GM12878 (cell line): ENCODE results near the gene TNIP2. TPM values are rescaled to one million over a fixed set of nuclear protein-coding genes. Genes with fewer than 3 reads are reported as not detected.

Source experiments
- CBFB ChIP-seq: IDR thresholded peaks from 2 replicates; pipeline ENCODE4 v1.6.1; 2016; ENCODE audit warnings: antibody characterized with exemption, low read depth
- CHD4 ChIP-seq: fragments of 200-600 bp; sonication (generic); IDR thresholded peaks from 2 replicates; pipeline ENCODE4 v1.6.1; 2016; ENCODE audit warnings: mild to moderate bottlenecking
- EGR1 ChIP-seq, 2 experiments: IDR thresholded peaks; 1 replicate in 1 of 2; 2 replicates in 1 of 2; pipeline ENCODE4 v1.6.1; 2011 to 2012; ENCODE audit warnings: low read depth in 2 of 2, low read length in 2 of 2, borderline replicate concordance in 1 of 2, mild to moderate bottlenecking in 1 of 2, moderate library complexity in 1 of 2
- EZH2 ChIP-seq: IDR thresholded peaks from 2 replicates; pipeline ENCODE4 v1.6.1; 2012; ENCODE audit warnings: low read depth, mild to moderate bottlenecking, control low read depth, inconsistent platforms, low read length, borderline replicate concordance; ENCODE audit not compliant: control insufficient read depth
- HCFC1 ChIP-seq: fragments of 150-350 bp; IDR thresholded peaks from 2 replicates; pipeline ENCODE4 v1.6.1; 2014; ENCODE audit warnings: low read length
- IKZF1 ChIP-seq: fragments of 450-650 bp; conservative IDR thresholded peaks from 2 replicates; pipeline ENCODE4 v1.6.1; 2017; ENCODE audit warnings: antibody characterized with exemption, mild to moderate bottlenecking
- IRF4 ChIP-seq: IDR thresholded peaks from 2 replicates; pipeline ENCODE4 v1.6.1; 2011; ENCODE audit warnings: low read depth, low read length
- LARP7 ChIP-seq: fragments of 450-650 bp; IDR thresholded peaks from 2 replicates; pipeline ENCODE4 v1.6.1; 2017; ENCODE audit warnings: mild to moderate bottlenecking
- MYB ChIP-seq: fragments of 150-350 bp; IDR thresholded peaks from 2 replicates; pipeline ENCODE4 v1.6.1; 2014; ENCODE audit warnings: mild to moderate bottlenecking, low read depth, low read length, borderline replicate concordance
- NFIC ChIP-seq: IDR thresholded peaks from 2 replicates; pipeline ENCODE4 v1.6.1; 2012; ENCODE audit warnings: low read depth, mild to moderate bottlenecking, inconsistent platforms, low read length, moderate library complexity
- POLR2AphosphoS2 ChIP-seq: IDR thresholded peaks from 2 replicates; pipeline ENCODE4 v1.6.1; 2011; ENCODE audit warnings: low read depth, mild to moderate bottlenecking, low read length, improper control_type of control experiment, moderate library complexity
- POU2F2 ChIP-seq: IDR thresholded peaks from 3 replicates; pipeline ENCODE4 v1.6.1; 2011; ENCODE audit warnings: low read depth, mild to moderate bottlenecking, low read length, borderline replicate concordance
- RELA ChIP-seq: fragments of 450-650 bp; IDR thresholded peaks from 2 replicates; pipeline ENCODE4 v1.8.0; 2014; ENCODE audit warnings: borderline replicate concordance; ENCODE audit not compliant: partially characterized antibody
- SIN3A ChIP-seq: IDR thresholded peaks from 2 replicates; pipeline ENCODE4 v1.6.1; 2012; ENCODE audit warnings: low read depth, low read length, improper control_type of control experiment
- SMAD5 ChIP-seq: IDR thresholded peaks from 2 replicates; pipeline ENCODE4 v1.6.1; 2016; ENCODE audit warnings: antibody characterized with exemption, low read depth
- SP1 ChIP-seq: IDR thresholded peaks from one replicate; pipeline ENCODE4 v1.6.1; 2011; ENCODE audit warnings: low read depth, low read length
- STAT3 ChIP-seq: IDR thresholded peaks from 2 replicates; pipeline ENCODE4 v1.6.1; 2011; ENCODE audit warnings: low read depth, low read length, improper control_type of control experiment
- TAF1 ChIP-seq: IDR thresholded peaks from 2 replicates; pipeline ENCODE4 v1.6.1; 2011; ENCODE audit warnings: mild to moderate bottlenecking, low read depth, low read length, borderline replicate concordance
- TCF3 ChIP-seq: IDR thresholded peaks from 2 replicates; pipeline ENCODE4 v1.6.1; 2012; ENCODE audit warnings: low read depth, mild to moderate bottlenecking, low read length, borderline replicate concordance; ENCODE audit not compliant: insufficient read depth
- YBX1 ChIP-seq: fragments of 450-650 bp; IDR thresholded peaks from 2 replicates; pipeline ENCODE4 v1.6.1; 2016; ENCODE audit warnings: antibody characterized with exemption
- ZBED1 ChIP-seq: IDR thresholded peaks from 2 replicates; pipeline ENCODE4 v1.6.1; 2016; ENCODE audit warnings: borderline replicate concordance
- ZBTB11 ChIP-seq: fragments of 450-650 bp; formaldehyde crosslinking; IDR thresholded peaks from 2 replicates; pipeline ENCODE4 v1.5.0; 2022; ENCODE audit warnings: mild to moderate bottlenecking, missing genetic modification characterization
- ZNF274 ChIP-seq: IDR thresholded peaks from one replicate; pipeline ENCODE4 v1.8.0; 2011; ENCODE audit not compliant: insufficient read length, insufficient read depth
- polyA plus RNA-seq, 11 experiments: library from polyadenylated mRNA; depleted of rRNA in 4 of 11; unstranded in 6 of 11; stranded (reverse) in 5 of 11; fragments of >200 nt; fragmentation: Nextera tagmentation in 4 of 11; fragmentation: Illumina TruSeq in 1 of 11; extraction: Ambion mirVana in 4 of 11; extraction: Trizol in 1 of 11; gene quantifications; 1 replicate in 1 of 11; 2 replicates in 10 of 11; pipeline versions ENCODE4 v1.2.1 to v1.2.3, GENCODE V29; 2011 to 2016; ENCODE audit warnings: inconsistent platforms in 2 of 11, missing spikeins in 2 of 11, low read depth in 1 of 11
- total RNA-seq, 4 experiments: library from RNA; depleted of rRNA in 3 of 4; stranded (reverse); fragments of >200 nt in 3 of 4; fragmentation: Illumina TruSeq in 1 of 4; extraction: Trizol in 1 of 4; gene quantifications; 2 replicates each; pipeline versions ENCODE4 v1.2.1 to v1.2.3, GENCODE V29; 2013 to 2021
- TF ChIP-seq, protein P1 (sequence below): IDR thresholded peaks from 2 replicates; pipeline ENCODE4 v1.6.1; 2012; ENCODE audit warnings: low read depth, low read length, improper control_type of control experiment
- TF ChIP-seq, protein P2 (sequence below): IDR thresholded peaks from 2 replicates; pipeline ENCODE4 v1.6.1; 2011; ENCODE audit warnings: low read depth, mild to moderate bottlenecking, low read length, moderate library complexity, borderline replicate concordance; ENCODE audit errors: extremely low read depth
- TF ChIP-seq, protein P3 (sequence below): fragments of 450-650 bp; IDR thresholded peaks from 2 replicates; pipeline ENCODE4 v1.6.1; 2016; ENCODE audit warnings: mild to moderate bottlenecking

TNIP2 gene
- total and polyA plus RNA-seq, 10 of the 15 experiments (the other 5 are each of a cell fraction or from before 2014, with no cell fraction given): 1.4 to 64.9 (median 45.5) TPM

DNA sequence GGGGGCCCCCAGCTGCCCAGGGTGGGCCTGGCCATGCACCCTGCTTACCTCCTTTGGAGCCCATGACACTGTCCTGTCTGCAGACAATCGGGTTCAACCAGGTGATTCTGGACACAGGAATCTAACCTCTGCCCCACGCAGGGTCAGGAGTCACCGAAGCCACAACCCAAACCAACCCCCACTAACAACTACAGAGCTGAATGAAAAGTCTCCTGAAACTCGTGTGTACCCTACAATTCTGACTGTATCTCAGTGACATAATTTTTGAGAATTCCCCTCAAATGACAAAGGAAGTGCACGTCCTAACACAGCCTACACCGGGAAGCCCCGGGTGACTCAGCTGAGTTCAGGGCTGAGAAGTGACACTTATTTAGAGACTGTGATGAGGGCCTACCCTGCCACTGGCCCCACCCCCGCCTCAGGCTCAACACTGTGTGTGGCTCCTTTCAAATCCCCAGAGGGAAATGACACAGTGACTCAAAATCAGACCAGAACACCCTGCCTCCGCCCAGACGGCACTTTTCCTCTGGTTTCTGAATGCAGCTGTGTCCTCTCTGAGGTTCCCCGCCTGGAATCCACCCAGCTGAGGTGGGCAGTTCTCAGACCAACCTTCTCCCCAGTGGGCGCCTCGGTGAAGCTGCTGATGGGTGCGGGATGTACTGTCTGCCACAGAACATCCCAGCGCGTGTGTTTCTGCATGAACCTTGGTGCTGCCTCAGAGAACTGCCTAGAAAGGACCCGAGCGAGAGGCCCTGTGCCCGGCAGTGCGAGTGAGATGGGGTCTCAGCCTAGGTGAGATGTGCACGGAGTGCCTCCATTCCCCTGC lies 9.9 kb downstream of the TNIP2 start (continued):
- TF ChIP-seq, protein P1, sequence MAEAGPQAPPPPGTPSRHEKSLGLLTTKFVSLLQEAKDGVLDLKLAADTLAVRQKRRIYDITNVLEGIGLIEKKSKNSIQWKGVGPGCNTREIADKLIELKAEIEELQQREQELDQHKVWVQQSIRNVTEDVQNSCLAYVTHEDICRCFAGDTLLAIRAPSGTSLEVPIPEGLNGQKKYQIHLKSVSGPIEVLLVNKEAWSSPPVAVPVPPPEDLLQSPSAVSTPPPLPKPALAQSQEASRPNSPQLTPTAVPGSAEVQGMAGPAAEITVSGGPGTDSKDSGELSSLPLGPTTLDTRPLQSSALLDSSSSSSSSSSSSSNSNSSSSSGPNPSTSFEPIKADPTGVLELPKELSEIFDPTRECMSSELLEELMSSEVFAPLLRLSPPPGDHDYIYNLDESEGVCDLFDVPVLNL: peak; percentile 50; the same call in 1 of the 2 replicates
- no peak for TF ChIP-seq ZNF274
- peak; percentile 41; the same call in 1 of the 2 replicates for TF ChIP-seq SMAD5
- TF ChIP-seq POLR2AphosphoS2: no peak; the same call in 1 of the 2 replicates
- TF ChIP-seq EGR1 (IDR thresholded peaks at IDR 0.05; ENCODE audit: borderline replicate concordance in 1 of 2, low read depth in 2 of 2, low read length in 2 of 2): peak in 1 of 2 experiments; percentile 86; a peak in 2 of 3 replicates
- no peak for TF ChIP-seq HCFC1
- TF ChIP-seq EZH2: no peak
- peak; percentile 99 for TF ChIP-seq IKZF1
- peak; percentile 74 for TF ChIP-seq SP1
- no peak for TF ChIP-seq ZBTB11
- TF ChIP-seq TCF3: peak; percentile 93
- TF ChIP-seq IRF4: peak; percentile 97
- peak; percentile 65; the same call in 1 of the 2 replicates for TF ChIP-seq SIN3A
- peak; percentile 100 for TF ChIP-seq NFIC
- TF ChIP-seq YBX1: no peak
- TF ChIP-seq, protein P2, sequence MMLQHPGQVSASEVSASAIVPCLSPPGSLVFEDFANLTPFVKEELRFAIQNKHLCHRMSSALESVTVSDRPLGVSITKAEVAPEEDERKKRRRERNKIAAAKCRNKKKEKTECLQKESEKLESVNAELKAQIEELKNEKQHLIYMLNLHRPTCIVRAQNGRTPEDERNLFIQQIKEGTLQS: no peak
- TF ChIP-seq STAT3: peak; percentile 90
- peak; percentile 100 for TF ChIP-seq RELA
- TF ChIP-seq POU2F2: peak; percentile 82; the same call in 2 of the 3 replicates
- TF ChIP-seq MYB: no peak
- peak; percentile 59; the same call in 1 of the 2 replicates for TF ChIP-seq TAF1
- peak; percentile 53; the same call in 1 of the 2 replicates for TF ChIP-seq LARP7
- TF ChIP-seq ZBED1: peak; percentile 98
- TF ChIP-seq, protein P3, sequence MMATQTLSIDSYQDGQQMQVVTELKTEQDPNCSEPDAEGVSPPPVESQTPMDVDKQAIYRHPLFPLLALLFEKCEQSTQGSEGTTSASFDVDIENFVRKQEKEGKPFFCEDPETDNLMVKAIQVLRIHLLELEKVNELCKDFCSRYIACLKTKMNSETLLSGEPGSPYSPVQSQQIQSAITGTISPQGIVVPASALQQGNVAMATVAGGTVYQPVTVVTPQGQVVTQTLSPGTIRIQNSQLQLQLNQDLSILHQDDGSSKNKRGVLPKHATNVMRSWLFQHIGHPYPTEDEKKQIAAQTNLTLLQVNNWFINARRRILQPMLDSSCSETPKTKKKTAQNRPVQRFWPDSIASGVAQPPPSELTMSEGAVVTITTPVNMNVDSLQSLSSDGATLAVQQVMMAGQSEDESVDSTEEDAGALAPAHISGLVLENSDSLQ: peak; percentile 85
- no peak for TF ChIP-seq CHD4
- TF ChIP-seq CBFB: peak; percentile 96
